ENCODE data around the gene TRPM3.

The TRPM3 gene

GRCh38 chr9:70945301-70945700, 176.1 kb downstream of the TRPM3 start:
- no peak for DNase-seq

- DNase-seq: no peak
These were observed 180.2 kb downstream of the TRPM3 start for GRCh38 chr9:70941191-70941590.

- no peak for DNase-seq
These were observed 180.8 kb downstream of the TRPM3 start for GRCh38 chr9:70940605-70941004.

- no peak for DNase-seq
These were observed 184.9 kb downstream of the TRPM3 start for GRCh38 chr9:70936536-70936935.

- DNase-seq: no peak
These were observed 185.6 kb downstream of the TRPM3 start for GRCh38 chr9:70935856-70936255.

- DNase-seq: no peak
These were observed 186.8 kb downstream of the TRPM3 start for GRCh38 chr9:70934642-70935041.

GRCh38 chr9:70933321-70933720, 188.1 kb downstream of the TRPM3 start:
- no peak for DNase-seq

- no peak for DNase-seq
These were observed 189.3 kb downstream of the TRPM3 start for GRCh38 chr9:70932097-70932496.

GRCh38 chr9:70927530-70927929, 193.9 kb downstream of the TRPM3 start:
- DNase-seq: no peak

GRCh38 chr9:70924895-70925547, 196.4 kb downstream of the TRPM3 start:
- DNase-seq: peak; percentile 85

- DNase-seq: no peak
These were observed 197.0 kb downstream of the TRPM3 start for GRCh38 chr9:70924380-70924779.

- DNase-seq: no peak
These were observed 197.5 kb downstream of the TRPM3 start for GRCh38 chr9:70923961-70924360.

GRCh38 chr9:70921136-70921535, 200.3 kb downstream of the TRPM3 start:
- DNase-seq: no peak

- DNase-seq: no peak
These were observed 204.1 kb downstream of the TRPM3 start for GRCh38 chr9:70917277-70917676.

GRCh38 chr9:70911791-70912190, 209.6 kb downstream of the TRPM3 start:
- DNase-seq: no peak

GRCh38 chr9:70910598-70910997, 210.8 kb downstream of the TRPM3 start:
- DNase-seq: no peak

GRCh38 chr9:70902692-70903131, 218.7 kb downstream of the TRPM3 start:
- no peak for DNase-seq

GRCh38 chr9:70902171-70902570, 219.2 kb downstream of the TRPM3 start:
- DNase-seq: no peak

GRCh38 chr9:70901746-70902145, 219.7 kb downstream of the TRPM3 start:
- no peak for DNase-seq

GRCh38 chr9:70901013-70901412, 220.4 kb downstream of the TRPM3 start:
- DNase-seq: no peak

GRCh38 chr9:70893580-70894122, 227.8 kb downstream of the TRPM3 start:
- no peak for DNase-seq

- no peak for DNase-seq
These were observed 232.9 kb downstream of the TRPM3 start for GRCh38 chr9:70888471-70888870.

- no peak for DNase-seq
These were observed 233.6 kb downstream of the TRPM3 start for GRCh38 chr9:70887826-70888225.

- DNase-seq: no peak
These were observed 237.2 kb downstream of the TRPM3 start for GRCh38 chr9:70883963-70884793.
